BE2C (cell line): ENCODE results near the gene CHRNA9.

Source experiments
- DNase-seq: peaks from one replicate; pipeline ENCODE4 v3.0.0-alpha.2; 2020
- H3K27me3 ChIP-seq: fragments of 250-450 bp; sonication (Bioruptor Pico); 2 replicates; pipeline ENCODE4 v1.5.1; 2020; ENCODE audit warnings: mild to moderate bottlenecking
- H3K36me3 ChIP-seq: fragments of 250-450 bp; sonication (Bioruptor Pico); 2 replicates; pipeline ENCODE4 v1.5.1; 2020; ENCODE audit warnings: mild to moderate bottlenecking
- H3K4me1 ChIP-seq: fragments of 250-450 bp; sonication (Bioruptor Pico); 2 replicates; pipeline ENCODE4 v1.5.1; 2020
- H3K4me3 ChIP-seq: 2 replicates; pipeline ENCODE4 v1.5.1; 2011; ENCODE audit warnings: low read depth, low read length
- H3K9me3 ChIP-seq: fragments of 250-450 bp; sonication (Bioruptor Pico); 2 replicates; pipeline ENCODE4 v1.5.1; 2020
- TF ChIP-seq, protein P1 (sequence below): IDR thresholded peaks from 2 replicates; pipeline ENCODE4 v1.5.1; 2012; ENCODE audit warnings: mild to moderate bottlenecking, low read depth, low read length

The CHRNA9 gene

DNA sequence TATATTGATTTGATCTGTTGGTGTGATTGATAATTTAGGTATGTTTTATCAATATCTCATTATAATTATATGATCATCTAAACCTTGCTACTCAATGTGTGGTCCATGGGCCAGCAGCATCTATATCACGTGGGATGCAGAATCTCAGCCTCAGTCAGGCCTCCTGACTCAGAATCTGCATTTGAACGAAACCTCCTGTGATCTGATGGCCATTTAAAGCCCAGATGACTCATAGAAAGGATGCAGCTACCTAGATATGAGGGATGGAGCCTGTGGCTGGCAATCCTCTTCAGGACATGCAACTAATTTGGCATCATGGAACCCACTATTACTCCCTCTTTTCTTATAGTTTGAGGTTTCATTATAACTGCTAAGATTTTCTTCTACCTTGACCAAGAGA, 11.3 kb upstream of the CHRNA9 start:
- TF ChIP-seq, protein P1, sequence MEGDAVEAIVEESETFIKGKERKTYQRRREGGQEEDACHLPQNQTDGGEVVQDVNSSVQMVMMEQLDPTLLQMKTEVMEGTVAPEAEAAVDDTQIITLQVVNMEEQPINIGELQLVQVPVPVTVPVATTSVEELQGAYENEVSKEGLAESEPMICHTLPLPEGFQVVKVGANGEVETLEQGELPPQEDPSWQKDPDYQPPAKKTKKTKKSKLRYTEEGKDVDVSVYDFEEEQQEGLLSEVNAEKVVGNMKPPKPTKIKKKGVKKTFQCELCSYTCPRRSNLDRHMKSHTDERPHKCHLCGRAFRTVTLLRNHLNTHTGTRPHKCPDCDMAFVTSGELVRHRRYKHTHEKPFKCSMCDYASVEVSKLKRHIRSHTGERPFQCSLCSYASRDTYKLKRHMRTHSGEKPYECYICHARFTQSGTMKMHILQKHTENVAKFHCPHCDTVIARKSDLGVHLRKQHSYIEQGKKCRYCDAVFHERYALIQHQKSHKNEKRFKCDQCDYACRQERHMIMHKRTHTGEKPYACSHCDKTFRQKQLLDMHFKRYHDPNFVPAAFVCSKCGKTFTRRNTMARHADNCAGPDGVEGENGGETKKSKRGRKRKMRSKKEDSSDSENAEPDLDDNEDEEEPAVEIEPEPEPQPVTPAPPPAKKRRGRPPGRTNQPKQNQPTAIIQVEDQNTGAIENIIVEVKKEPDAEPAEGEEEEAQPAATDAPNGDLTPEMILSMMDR = no peak
- Histone ChIP-seq H3K4me1 (peaks cover 3% of the 10 kb centered on the region; the same call in 1 of the 2 replicates), H3K9me3 (no peaks in the 10 kb centered on the region), H3K27me3 (no peaks in the 10 kb centered on the region), H3K4me3 (no peak overlapping the region), H3K36me3 (no peaks in the 10 kb centered on the region)
- DNase-seq = no peak

DNA sequence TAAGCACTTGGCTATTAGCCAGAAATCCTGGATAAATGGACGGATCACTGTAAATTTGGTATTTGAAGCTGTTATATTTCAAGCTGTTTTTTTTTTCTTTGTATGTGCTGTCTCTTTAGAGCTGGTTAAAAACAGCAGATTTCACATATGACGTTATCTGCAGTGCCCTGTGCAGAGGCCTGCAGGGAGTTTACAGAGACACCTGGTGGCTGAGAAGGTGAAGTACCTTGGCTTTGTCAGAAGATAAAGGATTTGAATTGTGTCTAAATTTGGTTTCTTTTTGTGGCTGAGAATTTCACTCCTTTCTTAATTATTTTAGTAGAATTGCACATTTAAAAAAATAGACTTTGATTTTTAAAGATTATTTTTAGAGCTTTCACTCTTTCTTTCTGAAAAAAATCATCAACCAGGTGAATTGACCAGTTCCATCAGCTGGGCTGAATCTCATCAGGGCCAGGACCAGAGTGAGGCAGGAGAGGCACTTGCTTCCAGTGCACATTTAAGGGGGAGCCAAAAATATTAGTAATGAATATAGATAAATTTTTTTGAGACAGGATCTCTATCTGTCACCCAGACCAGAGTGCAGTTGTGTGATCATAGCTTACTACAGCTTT, 9.6 kb upstream of the CHRNA9 start:
- H3K27me3 ChIP-seq = no peaks in the 10 kb centered on the region
- DNase-seq = peak; percentile 61
- peaks cover 3% of the 10 kb centered on the region for H3K4me1 ChIP-seq
- H3K9me3 ChIP-seq = no peaks in the 10 kb centered on the region
- no peak overlapping the region for H3K4me3 ChIP-seq
- TF ChIP-seq, protein P1 = peak; percentile 95
- no peaks in the 10 kb centered on the region for H3K36me3 ChIP-seq

DNA sequence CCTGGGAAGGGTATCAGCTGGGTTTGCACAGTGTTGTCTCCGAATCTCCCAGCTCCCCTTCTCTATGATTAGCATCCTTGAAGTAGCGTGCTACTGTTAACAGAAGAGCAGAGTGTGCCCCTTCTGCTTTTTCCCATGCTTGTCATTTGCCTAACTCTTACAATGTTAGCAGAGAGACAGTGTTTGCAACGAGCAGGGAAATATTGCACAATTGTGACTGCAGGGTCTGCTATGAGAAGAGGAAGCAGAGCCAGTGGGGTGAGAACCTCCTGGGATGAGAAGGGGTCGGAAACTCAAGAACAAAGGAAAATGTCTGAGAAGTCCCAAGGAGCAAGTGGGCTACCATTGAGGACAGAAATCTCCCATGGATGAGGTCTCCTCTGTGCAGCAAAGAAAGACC, 7.8 kb upstream of the CHRNA9 start:
- H3K36me3 ChIP-seq = no peaks in the 10 kb centered on the region

DNA sequence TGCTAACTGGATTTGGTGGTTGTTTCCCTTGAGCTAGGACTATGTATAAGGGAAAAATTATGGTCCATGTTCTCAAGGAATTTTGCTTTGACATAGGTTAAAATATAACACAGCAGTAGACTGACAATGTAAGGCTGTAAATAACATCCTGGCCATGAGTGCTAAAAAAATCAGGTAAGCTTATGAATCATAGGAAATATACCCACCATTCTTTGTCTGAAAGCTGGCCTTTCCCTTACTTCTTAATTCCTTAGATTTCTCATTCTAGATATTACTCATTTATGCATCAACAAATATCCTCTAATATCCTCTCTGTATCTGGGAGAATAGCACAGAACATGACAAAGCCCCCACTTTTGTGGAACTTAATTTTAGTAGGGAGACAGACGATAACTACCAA, 6.8 kb upstream of the CHRNA9 start:
- TF ChIP-seq, protein P1 = no peak

More for the DNA sequence above, 7.8 kb upstream of the CHRNA9 start:
- Histone ChIP-seq H3K27me3 (no peaks in the 10 kb centered on the region), H3K4me1 (peaks cover 3% of the 10 kb centered on the region), H3K9me3 (no peaks in the 10 kb centered on the region), H3K4me3 (no peak overlapping the region)
- TF ChIP-seq, protein P1 = no peak
- DNase-seq = no peak

DNA sequence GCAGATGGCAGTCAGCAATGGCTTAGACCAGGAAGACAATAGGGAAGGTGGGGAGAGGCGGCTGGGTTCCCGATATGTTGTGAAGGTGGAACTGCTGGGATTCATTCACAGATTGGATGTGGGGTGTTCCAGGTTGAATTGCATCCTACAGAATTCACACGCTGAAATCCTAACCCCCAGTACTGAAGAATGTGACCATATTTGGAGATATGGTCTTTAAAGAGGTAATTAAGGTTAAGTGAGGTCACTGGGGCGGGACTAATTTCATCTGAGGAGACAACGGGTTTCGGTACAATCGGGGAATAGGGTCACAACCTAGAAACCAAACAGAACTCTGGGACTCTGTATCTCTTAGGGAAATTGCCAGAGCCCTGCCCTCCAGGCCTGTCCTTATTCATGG, 5.3 kb upstream of the CHRNA9 start:
- TF ChIP-seq, protein P1 = no peak
- DNase-seq = no peak
- Histone ChIP-seq H3K27me3 (no peaks in the 10 kb centered on the region), H3K4me1 (peaks cover 15% of the 10 kb centered on the region), H3K36me3 (no peaks in the 10 kb centered on the region), H3K4me3 (no peak overlapping the region), H3K9me3 (no peaks in the 10 kb centered on the region)

More for the DNA sequence above, 6.8 kb upstream of the CHRNA9 start:
- DNase-seq = no peak
- H3K4me1 ChIP-seq = peaks cover under 1% of the 10 kb centered on the region
- no peaks in the 10 kb centered on the region for H3K9me3 ChIP-seq
- H3K27me3 ChIP-seq = no peaks in the 10 kb centered on the region
- no peak overlapping the region for H3K4me3 ChIP-seq
- no peaks in the 10 kb centered on the region for H3K36me3 ChIP-seq

DNA sequence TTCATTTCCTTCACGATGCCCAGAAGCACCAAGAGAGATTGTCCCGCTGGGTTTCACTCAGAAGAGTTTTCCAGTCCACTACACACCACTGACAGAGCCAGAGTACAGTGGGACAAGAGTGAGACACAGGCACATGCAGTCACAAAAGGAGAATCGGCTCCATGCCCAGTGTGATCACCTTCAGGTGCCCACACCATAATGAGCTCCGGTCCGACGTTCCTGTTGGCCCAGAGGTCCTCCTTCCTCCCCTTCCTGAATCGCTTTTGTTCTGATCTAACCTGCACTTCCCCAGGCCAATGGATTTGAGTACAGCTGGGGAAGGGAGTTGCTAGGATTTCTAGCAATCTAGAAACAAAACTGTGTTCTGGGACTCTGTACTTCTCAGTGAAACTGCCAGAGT, 4.6 kb upstream of the CHRNA9 start:
- TF ChIP-seq, protein P1 = no peak
- DNase-seq = no peak
- H3K9me3 ChIP-seq = no peaks in the 10 kb centered on the region
- no peaks in the 10 kb centered on the region for H3K27me3 ChIP-seq
- no peak overlapping the region for H3K4me3 ChIP-seq
- peaks cover 22% of the 10 kb centered on the region for H3K4me1 ChIP-seq
- no peaks in the 10 kb centered on the region for H3K36me3 ChIP-seq
